Ascending aorta (tissue), 2 donors: Measurements from ENCODE around the gene AHNAK. TPM values are rescaled to one million over a fixed set of nuclear protein-coding genes. Genes with fewer than 3 reads are reported as not detected.

ENCODE experiments used
- DNase-seq, 2 donors: peaks; one replicate each; pipeline ENCODE4 v3.0.0-alpha.2; 2019; ENCODE audit warnings: low spot score in 2 of 2
- H3K27ac ChIP-seq, 2 donors: fragments of 200-600 bp; sonication (generic); one replicate each; pipeline ENCODE4 v1.5.1; 2016 to 2017; ENCODE audit warnings: mild to moderate bottlenecking in 1 of 2
- H3K27me3 ChIP-seq: fragments of 200-600 bp; sonication (generic); one replicate; pipeline ENCODE4 v1.5.1; 2017
- H3K36me3 ChIP-seq, 2 donors: fragments of 200-600 bp; sonication (generic); one replicate each; pipeline ENCODE4 v1.5.1; 2016
- H3K4me1 ChIP-seq, 2 donors: fragments of 200-600 bp; sonication (generic); one replicate each; pipeline ENCODE4 v1.5.1; 2016 to 2017; ENCODE audit warnings: mild to moderate bottlenecking in 1 of 2
- H3K4me3 ChIP-seq, 2 donors: fragments of 200-600 bp; sonication (generic); one replicate each; pipeline ENCODE4 v1.5.1; 2016 to 2017; ENCODE audit warnings: mild to moderate bottlenecking in 1 of 2
- H3K9me3 ChIP-seq, 2 donors: fragments of 200-600 bp; sonication (generic); one replicate each; pipeline ENCODE4 v1.5.1; 2016
- CTCF ChIP-seq, 3 experiments: fragments of 200-600 bp in 2 of 3; fragments of 450-650 bp in 1 of 3; sonication (generic) in 2 of 3; IDR thresholded peaks; one replicate each; pipeline ENCODE4 v1.5.1; 2016 to 2019; ENCODE audit warnings: antibody characterized with exemption in 3 of 3, mild to moderate bottlenecking in 1 of 3, moderate library complexity in 1 of 3
- intact Hi-C: fragments of 100-400 bp; cut with DNase I; formaldehyde crosslinking; loops from one replicate; pipeline ENCODE4 v1.15.1; 2023
- total RNA-seq: library from RNA; depleted of rRNA; stranded (reverse); fragments of >200 nt; gene quantifications from one replicate; pipeline ENCODE4 v1.1.0, GENCODE V29; 2016

AHNAK gene
- total RNA-seq, 1 donor from 2014 or later, result 718 TPM

GRCh38 chr11:62432695-62433094, 113.9 kb downstream of the AHNAK start:
- H3K4me1 ChIP-seq, result peaks cover 0 to 16% of the 10 kb centered on the region in 2 donors
- no peaks in the 10 kb centered on the region for H3K9me3 ChIP-seq
- no peaks in the 10 kb centered on the region for H3K36me3 ChIP-seq
- H3K27me3 ChIP-seq, result no peaks in the 10 kb centered on the region
- intact Hi-C loops, result no loop called here
- H3K4me3 ChIP-seq, result no peak overlapping the region
- no peak for TF ChIP-seq CTCF (IDR thresholded peaks at IDR 0.05)
- H3K27ac ChIP-seq, result peak overlapping the region; percentile 75 to 81
- no peak for DNase-seq

- Histone ChIP-seq H3K27ac (no peak overlapping the region), H3K4me1 (peaks cover 0 to 16% of the 10 kb centered on the region in 2 donors), H3K27me3 (no peaks in the 10 kb centered on the region), H3K36me3 (no peaks in the 10 kb centered on the region), H3K4me3 (no peak overlapping the region), H3K9me3 (no peaks in the 10 kb centered on the region)
- intact Hi-C loops, result no loop called here
- no peak for DNase-seq
- no peak for TF ChIP-seq CTCF (IDR thresholded peaks at IDR 0.05)
Measured at GRCh38 chr11:62431171-62431901, 115.3 kb downstream of the AHNAK start.

GRCh38 chr11:62430425-62430824, 116.2 kb downstream of the AHNAK start:
- intact Hi-C loops, result no loop called here
- H3K4me1 ChIP-seq, result peaks cover 0 to 16% of the 10 kb centered on the region in 2 donors

GRCh38 chr11:62428871-62429560, 117.6 kb downstream of the AHNAK start:
- TF ChIP-seq CTCF (IDR thresholded peaks at IDR 0.05), result no peak
- H3K4me3 ChIP-seq, result no peak overlapping the region
- no peak for DNase-seq
- intact Hi-C loops, result no loop called here
- H3K9me3 ChIP-seq, result no peaks in the 10 kb centered on the region
- H3K36me3 ChIP-seq, result no peaks in the 10 kb centered on the region
- no peaks in the 10 kb centered on the region for H3K27me3 ChIP-seq
- H3K27ac ChIP-seq, result no peak overlapping the region
- peaks cover 0 to 12% of the 10 kb centered on the region in 2 donors for H3K4me1 ChIP-seq

More at GRCh38 chr11:62430425-62430824, 116.2 kb downstream of the AHNAK start:
- TF ChIP-seq CTCF (IDR thresholded peaks at IDR 0.05), result no peak
- H3K36me3 ChIP-seq, result no peaks in the 10 kb centered on the region
- no peak overlapping the region for H3K27ac ChIP-seq
- H3K27me3 ChIP-seq, result no peaks in the 10 kb centered on the region
- no peak overlapping the region for H3K4me3 ChIP-seq
- no peak for DNase-seq
- H3K9me3 ChIP-seq, result no peaks in the 10 kb centered on the region

- intact Hi-C loops, result no loop called here
- Histone ChIP-seq H3K4me3 (no peak overlapping the region), H3K4me1 (no peaks in the 10 kb centered on the region), H3K36me3 (no peaks in the 10 kb centered on the region), H3K27ac (peak overlapping the region in 1 of 2 donors; percentile 35), H3K27me3 (no peaks in the 10 kb centered on the region), H3K9me3 (no peaks in the 10 kb centered on the region)
- no peak for TF ChIP-seq CTCF (IDR thresholded peaks at IDR 0.05)
- no peak for DNase-seq
Measured at GRCh38 chr11:62427630-62428233, 118.9 kb downstream of the AHNAK start.
